IMR-90 (cell line): ENCODE data around the gene HOXD8. TPM values are rescaled to one million over a fixed set of nuclear protein-coding genes. Genes with fewer than 3 reads are reported as not detected.

ENCODE experiments used
- ATAC-seq: fragments of 200-7000 bp; cut with Tn5 transposase; 2 replicates; pipeline ENCODE4 v1.9.1; 2020; ENCODE audit warnings: low read depth, mild to moderate bottlenecking, moderate library complexity
- BruUV-seq: library from RNA; stranded (reverse); fragments of 400-500 nt; replicated peaks from 2 replicates; lab custom pipeline; 2021; lab: Mats Ljungman, UMichigan
- CTCF ChIA-PET: fragments of 300-600 bp; formaldehyde crosslinking; extraction: SDS; loops from one replicate; lab custom pipeline; 2021; ENCODE audit warnings: antibody characterized with exemption; lab: Yijun Ruan, JAX
- POLR2A ChIA-PET: fragments of 300-600 bp; sonication (Branson Sonifier 250); formaldehyde crosslinking; loops from one replicate; lab custom pipeline; 2022; ENCODE audit warnings: antibody characterized with exemption; ENCODE audit not compliant: unreplicated experiment; lab: Charles Lee
- DNase-seq: peaks from one replicate; pipeline ENCODE4 v3.0.0; 2013
- H2AFZ ChIP-seq: replicated peaks from 2 replicates; pipeline ENCODE3; 2013; ENCODE audit warnings: low read length, mild to moderate bottlenecking; ENCODE audit not compliant: poor library complexity
- H2AK5ac ChIP-seq: 2 replicates; pipeline ENCODE4 v1.6.1; 2013; ENCODE audit warnings: low read depth, low read length, inconsistent platforms
- H2AK9ac ChIP-seq: replicated peaks from 2 replicates; pipeline ENCODE3; 2013; ENCODE audit warnings: mild to moderate bottlenecking, low read depth, low read length, moderate library complexity; ENCODE audit not compliant: poor library complexity
- H2BK120ac ChIP-seq: 2 replicates; pipeline ENCODE4 v1.6.1; 2013; ENCODE audit warnings: low read depth, low read length, inconsistent platforms
- H2BK15ac ChIP-seq: 3 replicates; pipeline ENCODE4 v1.6.1; 2013; ENCODE audit warnings: low read depth, low read length, inconsistent platforms
- H2BK20ac ChIP-seq: 2 replicates; pipeline ENCODE4 v1.6.1; 2013; ENCODE audit warnings: low read depth, mild to moderate bottlenecking, inconsistent platforms, low read length, moderate library complexity
- H2BK5ac ChIP-seq: 2 replicates; pipeline ENCODE4 v1.6.1; 2013; ENCODE audit warnings: mild to moderate bottlenecking, low read depth, low read length, inconsistent platforms; ENCODE audit not compliant: poor library complexity, severe bottlenecking
- H3K14ac ChIP-seq: replicated peaks from 2 replicates; pipeline ENCODE4 v1.6.1; 2013; ENCODE audit warnings: low read depth, low read length, inconsistent platforms
- H3K18ac ChIP-seq: 2 replicates; pipeline ENCODE4 v1.6.1; 2013; ENCODE audit warnings: low read depth, low read length, control low read depth
- H3K23ac ChIP-seq: 2 replicates; pipeline ENCODE4 v1.6.1; 2013; ENCODE audit warnings: low read depth, low read length, inconsistent platforms
- H3K27ac ChIP-seq: 2 replicates; pipeline ENCODE4 v1.5.1; 2013; ENCODE audit warnings: mild to moderate bottlenecking, control low read depth, low read length; ENCODE audit not compliant: insufficient read depth
- H3K27me3 ChIP-seq: 2 replicates; pipeline ENCODE4 v1.6.1; 2013; ENCODE audit warnings: low read length; ENCODE audit not compliant: control insufficient read depth, insufficient read depth
- H3K36me3 ChIP-seq: 2 replicates; pipeline ENCODE4 v1.6.1; 2013; ENCODE audit warnings: low read length, mixed read lengths; ENCODE audit not compliant: control insufficient read depth, insufficient read depth
- H3K4ac ChIP-seq: 2 replicates; pipeline ENCODE4 v1.6.1; 2013; ENCODE audit warnings: low read depth, low read length, inconsistent platforms
- H3K4me1 ChIP-seq: 2 replicates; pipeline ENCODE4 v1.6.1; 2013; ENCODE audit warnings: low read length, mixed read lengths; ENCODE audit not compliant: control insufficient read depth, insufficient read depth
- H3K4me2 ChIP-seq: 2 replicates; pipeline ENCODE4 v1.6.1; 2013; ENCODE audit warnings: low read depth, mild to moderate bottlenecking, control low read depth, low read length, moderate library complexity
- H3K4me3 ChIP-seq: 2 replicates; pipeline ENCODE4 v1.5.1; 2013; ENCODE audit warnings: low read depth, mild to moderate bottlenecking, control low read depth, low read length, moderate library complexity; ENCODE audit not compliant: insufficient read depth
- H3K56ac ChIP-seq: 2 replicates; pipeline ENCODE4 v1.6.1; 2013; ENCODE audit warnings: low read length, inconsistent platforms; ENCODE audit not compliant: insufficient read depth; ENCODE audit errors: extremely low read depth
- H3K79me1 ChIP-seq, 2 experiments: 2 replicates each; pipeline ENCODE4 v1.6.1; 2013; ENCODE audit warnings: low read length in 2 of 2, inconsistent platforms in 1 of 2, low read depth in 1 of 2
- H3K9ac ChIP-seq: 2 replicates; pipeline ENCODE4 v1.6.1; 2013; ENCODE audit warnings: low read depth, low read length, control low read depth
- H3K9me1 ChIP-seq: 2 replicates; pipeline ENCODE4 v1.6.1; 2013; ENCODE audit warnings: low read length, inconsistent platforms; ENCODE audit not compliant: insufficient read depth
- H3K9me3 ChIP-seq: 2 replicates; pipeline ENCODE4 v1.6.1; 2013; ENCODE audit warnings: low read length; ENCODE audit not compliant: control insufficient read depth, insufficient read depth
- H4K20me1 ChIP-seq: 2 replicates; pipeline ENCODE4 v1.6.1; 2013; ENCODE audit warnings: low read length, inconsistent platforms; ENCODE audit not compliant: insufficient read depth
- H4K5ac ChIP-seq: 2 replicates; pipeline ENCODE4 v1.6.1; 2013; ENCODE audit warnings: mild to moderate bottlenecking, low read depth, low read length, control low read depth
- H4K8ac ChIP-seq, 2 experiments: 2 replicates each; pipeline ENCODE4 v1.6.1; 2013; ENCODE audit warnings: low read depth in 2 of 2, low read length in 2 of 2, control low read depth in 1 of 2, inconsistent platforms in 1 of 2
- H4K91ac ChIP-seq: 2 replicates; pipeline ENCODE4 v1.6.1; 2013; ENCODE audit warnings: low read depth, low read length, inconsistent platforms; ENCODE audit not compliant: insufficient read depth
- BHLHE40 ChIP-seq: fragments of 150-350 bp; IDR thresholded peaks from 2 replicates; pipeline ENCODE4 v1.6.1; 2016; ENCODE audit warnings: mild to moderate bottlenecking, low read depth, low read length
- CEBPB ChIP-seq: IDR thresholded peaks from 2 replicates; pipeline ENCODE4 v1.6.1; 2012; ENCODE audit warnings: low read depth, low read length, improper control_type of control experiment
- CHD1 ChIP-seq: IDR thresholded peaks from 2 replicates; pipeline ENCODE4 v1.6.1; 2012; ENCODE audit warnings: low read depth, low read length, improper control_type of control experiment
- ELK1 ChIP-seq: fragments of 150-350 bp; IDR thresholded peaks from 2 replicates; pipeline ENCODE4 v1.6.1; 2016; ENCODE audit warnings: low read depth, mild to moderate bottlenecking, low read length, moderate library complexity, borderline replicate concordance
- FOS ChIP-seq: fragments of 150-350 bp; IDR thresholded peaks from 2 replicates; pipeline ENCODE4 v1.6.1; 2016; ENCODE audit warnings: low read depth, low read length
- MAFK ChIP-seq: IDR thresholded peaks from 2 replicates; pipeline ENCODE4 v1.6.1; 2012; ENCODE audit warnings: low read depth, low read length, improper control_type of control experiment
- MAZ ChIP-seq: IDR thresholded peaks from 2 replicates; pipeline ENCODE4 v1.6.1; 2012; ENCODE audit warnings: low read depth, mild to moderate bottlenecking, low read length, improper control_type of control experiment, moderate library complexity, borderline replicate concordance
- MXI1 ChIP-seq: IDR thresholded peaks from 2 replicates; pipeline ENCODE4 v1.6.1; 2012; ENCODE audit warnings: low read depth, mild to moderate bottlenecking, low read length, moderate library complexity, borderline replicate concordance
- NFE2L2 ChIP-seq: fragments of 150-350 bp; IDR thresholded peaks from 2 replicates; pipeline ENCODE4 v1.6.1; 2016; ENCODE audit warnings: low read depth, mild to moderate bottlenecking, low read length
- POLR2A ChIP-seq: IDR thresholded peaks from 2 replicates; pipeline ENCODE4 v1.6.1; 2012; ENCODE audit warnings: mild to moderate bottlenecking, low read depth, low read length
- RCOR1 ChIP-seq: IDR thresholded peaks from 2 replicates; pipeline ENCODE4 v1.6.1; 2012; ENCODE audit warnings: mild to moderate bottlenecking, low read length, improper control_type of control experiment; ENCODE audit not compliant: insufficient replicate concordance
- RFX5 ChIP-seq: IDR thresholded peaks from 2 replicates; pipeline ENCODE4 v1.8.0; 2012; ENCODE audit warnings: low read depth, mild to moderate bottlenecking, low read length, moderate library complexity
- SMC3 ChIP-seq: fragments of 150-350 bp; IDR thresholded peaks from 2 replicates; pipeline ENCODE4 v1.6.1; 2016; ENCODE audit warnings: low read depth, mild to moderate bottlenecking, antibody characterized with exemption, low read length, moderate library complexity
- WGBS, 2 experiments: methylation state at CpG; one replicate each; pipeline versions ENCODE4 v1.1.5 to v1.1.7; 2013; ENCODE audit warnings: missing lambda C conversion rate in 2 of 2; ENCODE audit not compliant: insufficient read length in 1 of 2; ENCODE audit errors: extremely low coverage in 2 of 2; 5-methylcytosine and 5-hydroxymethylcytosine counted together
- dilution Hi-C: fragments of 300-500 bp; cut with HindIII; formaldehyde crosslinking; loops from one replicate; pipeline ENCODE4 v1.14.3; 2018; ENCODE audit warnings: low sequenced_read_pairs; ENCODE audit not compliant: unreplicated experiment
- in situ Hi-C: fragments of 300-500 bp; cut with MboI; formaldehyde crosslinking; loops from 3 replicates; pipeline ENCODE4 v1.14.3; 2019; ENCODE audit warnings: low sequenced_read_pairs, inconsistent platforms, mixed read lengths
- intact Hi-C: fragments of 100-400 bp; cut with micrococcal nuclease; formaldehyde crosslinking; loops from 2 replicates; pipeline ENCODE4 v1.10.0; 2022
- polyA plus RNA-seq, 3 experiments: library from polyadenylated mRNA; depleted of rRNA; stranded (reverse); fragments of >200 nt; gene quantifications; 2 replicates each; pipeline ENCODE4 v1.2.3, GENCODE V29; 2012; ENCODE audit warnings: low replicate concordance in 1 of 3
- total RNA-seq: library from RNA; depleted of rRNA; stranded (reverse); fragments of >200 nt; gene quantifications from 2 replicates; pipeline ENCODE4 v1.2.3, GENCODE V29; 2012
- TF ChIP-seq, protein P1 (sequence below): fragments of 150-350 bp; IDR thresholded peaks from 2 replicates; pipeline ENCODE4 v1.6.1; 2017; ENCODE audit warnings: mild to moderate bottlenecking, antibody characterized with exemption, low read length, low read depth

Gene HOXD8
- total and polyA plus RNA-seq, 2 of the 4 experiments (the other 2 are of a cell fraction) = not detected

GRCh38 chr2:176169711-176170110 is 40.2 kb downstream of the HOXD8 start:
- no peak overlapping the region for H3K4me2 ChIP-seq
- peaks cover 8% of the 10 kb centered on the region for H3K9me3 ChIP-seq
- H3K36me3 ChIP-seq = no peaks in the 10 kb centered on the region
- no peak overlapping the region for H2AK9ac ChIP-seq
- no peak overlapping the region for H2BK120ac ChIP-seq
- DNase-seq = no peak
- no peaks in the 10 kb centered on the region for H4K20me1 ChIP-seq
- ChIA-PET CTCF (interaction anchor here (0.7 kb wide), 1 partner anchor 272 kb away, joined by 3 read pairs; no protein-coding TSS in a partner anchor), POLR2A (no interaction called here)
- H2AK5ac ChIP-seq = no peak overlapping the region
- H3K56ac ChIP-seq = no peak overlapping the region
- no peak overlapping the region for H4K5ac ChIP-seq
- H3K14ac ChIP-seq = no peak overlapping the region
- no peak overlapping the region for H3K9ac ChIP-seq
- H3K23ac ChIP-seq = no peak overlapping the region
- no peak overlapping the region for H2BK5ac ChIP-seq
- peaks cover 61% of the 10 kb centered on the region for H3K27me3 ChIP-seq
- intact Hi-C loops (no loop called here), dilution Hi-C loops (no loop called here), in situ Hi-C loops (no loop called here)
- no peak overlapping the region for H3K4ac ChIP-seq
- no peak overlapping the region for H4K8ac ChIP-seq
- no peak overlapping the region for H3K18ac ChIP-seq
- no peaks in the 10 kb centered on the region for H3K79me1 ChIP-seq
- WGBS, 2 experiments = no CpG with 5 or more reads among the region's 2 CpGs
- no peak overlapping the region for H2BK15ac ChIP-seq
- no peak for TF ChIP-seq BHLHE40
- no peak for TF ChIP-seq CEBPB
- no peak for TF ChIP-seq MXI1
- no peak for TF ChIP-seq NFE2L2
- no peak for TF ChIP-seq CHD1
- TF ChIP-seq, protein P1, sequence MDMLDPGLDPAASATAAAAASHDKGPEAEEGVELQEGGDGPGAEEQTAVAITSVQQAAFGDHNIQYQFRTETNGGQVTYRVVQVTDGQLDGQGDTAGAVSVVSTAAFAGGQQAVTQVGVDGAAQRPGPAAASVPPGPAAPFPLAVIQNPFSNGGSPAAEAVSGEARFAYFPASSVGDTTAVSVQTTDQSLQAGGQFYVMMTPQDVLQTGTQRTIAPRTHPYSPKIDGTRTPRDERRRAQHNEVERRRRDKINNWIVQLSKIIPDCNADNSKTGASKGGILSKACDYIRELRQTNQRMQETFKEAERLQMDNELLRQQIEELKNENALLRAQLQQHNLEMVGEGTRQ = no peak
- TF ChIP-seq MAZ = no peak
- TF ChIP-seq RCOR1 = no peak
- TF ChIP-seq MAFK = no peak
- TF ChIP-seq RFX5 = no peak
- no peak for TF ChIP-seq SMC3
- TF ChIP-seq FOS = no peak
- TF ChIP-seq ELK1 = no peak
- TF ChIP-seq POLR2A = no peak
- H3K4me3 ChIP-seq = no peak overlapping the region
- no peak overlapping the region for H3K27ac ChIP-seq
- no peak overlapping the region for H4K91ac ChIP-seq
- no peak for ATAC-seq
- H2AFZ ChIP-seq = no peak overlapping the region
- no peaks in the 10 kb centered on the region for H3K4me1 ChIP-seq
- H2BK20ac ChIP-seq = no peak overlapping the region
- no TSS peak for BruUV-seq
- no peaks in the 10 kb centered on the region for H3K9me1 ChIP-seq
